Neural crest cell (in vitro differentiated cells): ENCODE measurements around the gene TCF3. TPM values are rescaled to one million over a fixed set of nuclear protein-coding genes. Genes with fewer than 3 reads are reported as not detected.
"Not testable (repeated sequence)": the region's sequence is repeated elsewhere in the genome, so short reads cannot be mapped to it uniquely, and the experiment has no call there.

Experiments
- DNase-seq: peaks from one replicate; pipeline ENCODE4 v3.0.0; 2021; ENCODE audit warnings: low read depth, mixed read lengths, low spot score
- H3K27ac Mint-ChIP-seq: one replicate; pipeline ENCODE4 v1.8.0; 2021; ENCODE audit warnings: mild to moderate bottlenecking, mixed read lengths; ENCODE audit not compliant: unreplicated experiment
- H3K27me3 Mint-ChIP-seq: 2 replicates; pipeline ENCODE4 v1.8.0; 2021; ENCODE audit warnings: low read depth, mild to moderate bottlenecking, mixed read lengths
- H3K36me3 Mint-ChIP-seq: 2 replicates; pipeline ENCODE4 v1.8.0; 2021; ENCODE audit warnings: low read depth, mild to moderate bottlenecking, mixed read lengths
- H3K4me1 Mint-ChIP-seq: 2 replicates; pipeline ENCODE4 v1.8.0; 2021; ENCODE audit warnings: mixed read lengths
- H3K4me3 Mint-ChIP-seq: one replicate; pipeline ENCODE4 v1.8.0; 2021; ENCODE audit warnings: mild to moderate bottlenecking, mixed read lengths
- H3K9me3 Mint-ChIP-seq: 2 replicates; pipeline ENCODE4 v1.8.0; 2021; ENCODE audit warnings: mixed read lengths
- CTCF ChIP-seq: fragments of 200-600 bp; sonication (generic); conservative IDR thresholded peaks from 2 replicates; pipeline ENCODE4 v1.5.0; 2021; ENCODE audit warnings: antibody characterized with exemption, mild to moderate bottlenecking
- total RNA-seq: library from RNA; stranded (reverse); gene quantifications from 2 replicates; pipeline ENCODE4 v1.2.1, GENCODE V29; 2021

Gene TCF3
- total RNA-seq, 1 donor from 2014 or later = 348 TPM

- H3K36me3 Mint-ChIP-seq = peaks cover 2% of the 10 kb centered on the region
- no peak for DNase-seq
- H3K4me1 Mint-ChIP-seq = peaks cover 12% of the 10 kb centered on the region
- H3K27ac Mint-ChIP-seq = no peak overlapping the region
- peaks cover 61% of the 10 kb centered on the region for H3K27me3 Mint-ChIP-seq
- no peak overlapping the region for H3K4me3 Mint-ChIP-seq
- TF ChIP-seq CTCF = no peak
- no peaks in the 10 kb centered on the region for H3K9me3 Mint-ChIP-seq
Measured at GRCh38 chr19:1668486-1669270, 16.3 kb upstream of the TCF3 start.

- Mint-ChIP-seq H3K27me3 (peaks cover 55% of the 10 kb centered on the region), H3K27ac (no peak overlapping the region), H3K36me3 (peaks cover 2% of the 10 kb centered on the region), H3K4me3 (no peak overlapping the region), H3K9me3 (no peaks in the 10 kb centered on the region), H3K4me1 (peaks cover 12% of the 10 kb centered on the region)
- TF ChIP-seq CTCF = no peak
- DNase-seq = no peak
Measured at GRCh38 chr19:1668048-1668485, 15.7 kb upstream of the TCF3 start.

GRCh38 chr19:1665565-1666047 lies 13.2 kb upstream of the TCF3 start:
- H3K36me3 Mint-ChIP-seq = peaks cover 2% of the 10 kb centered on the region
- TF ChIP-seq CTCF = no peak
- no peak for DNase-seq
- no peak overlapping the region for H3K27ac Mint-ChIP-seq
- H3K9me3 Mint-ChIP-seq = no peaks in the 10 kb centered on the region
- H3K27me3 Mint-ChIP-seq = peaks cover 39% of the 10 kb centered on the region
- no peak overlapping the region for H3K4me3 Mint-ChIP-seq
- peaks cover 9% of the 10 kb centered on the region for H3K4me1 Mint-ChIP-seq

GRCh38 chr19:1663852-1664251 lies 11.4 kb upstream of the TCF3 start:
- Mint-ChIP-seq H3K36me3 (peaks cover 2% of the 10 kb centered on the region), H3K27ac (no peak overlapping the region), H3K9me3 (no peaks in the 10 kb centered on the region), H3K27me3 (peaks cover 22% of the 10 kb centered on the region), H3K4me3 (no peak overlapping the region), H3K4me1 (peaks cover 9% of the 10 kb centered on the region)
- no peak for TF ChIP-seq CTCF
- no peak for DNase-seq

- H3K36me3 Mint-ChIP-seq, H3K4me3 Mint-ChIP-seq, H3K9me3 Mint-ChIP-seq, DNase-seq, H3K4me1 Mint-ChIP-seq, H3K27ac Mint-ChIP-seq: not testable (repeated sequence)
- peaks cover 15% of the 10 kb centered on the region for H3K27me3 Mint-ChIP-seq
Measured at GRCh38 chr19:1663227-1663626, 10.8 kb upstream of the TCF3 start.

- no peak for TF ChIP-seq CTCF
- Mint-ChIP-seq H3K9me3 (no peaks in the 10 kb centered on the region), H3K27ac (no peak overlapping the region), H3K27me3 (peaks cover 6% of the 10 kb centered on the region), H3K4me3 (no peak overlapping the region), H3K36me3 (no peaks in the 10 kb centered on the region), H3K4me1 (no peaks in the 10 kb centered on the region)
- DNase-seq = no peak
Measured at GRCh38 chr19:1661995-1662394, 9.6 kb upstream of the TCF3 start.
